GM13976 (cell line): Measurements from ENCODE around the gene PSMB3.

Experiments
- DNase-seq: peaks from one replicate; pipeline ENCODE4 v3.0.0; 2012; ENCODE audit warnings: low spot score
- CTCF ChIP-seq: IDR thresholded peaks from 2 replicates; pipeline ENCODE4 v1.5.1; 2012; ENCODE audit warnings: borderline replicate concordance, mild to moderate bottlenecking; ENCODE audit not compliant: insufficient read depth; ENCODE audit errors: extremely low read depth, missing control alignments, control extremely low read depth
- in situ Hi-C: fragments of 300-500 bp; cut with MboI; formaldehyde crosslinking; loops from one replicate; pipeline ENCODE4 v1.12.0; 2022; ENCODE audit warnings: low sequenced_read_pairs, mixed read lengths, inconsistent platforms; ENCODE audit not compliant: unreplicated experiment

Gene PSMB3

GRCh38 chr17:38717139-38717745 is 35.3 kb upstream of the PSMB3 start:
- TF ChIP-seq CTCF, result no peak
- in situ Hi-C loops, result no loop called here
- DNase-seq, result no peak

GRCh38 chr17:38719289-38719942 is 33.1 kb upstream of the PSMB3 start:
- in situ Hi-C loops, result no loop called here
- DNase-seq, result no peak
- no peak for TF ChIP-seq CTCF

- no peak for TF ChIP-seq CTCF
- in situ Hi-C loops, result no loop called here
- DNase-seq, result no peak
Measured at GRCh38 chr17:38719943-38720641, 32.4 kb upstream of the PSMB3 start.

- no peak for DNase-seq
- no peak for TF ChIP-seq CTCF
- in situ Hi-C loops, result no loop called here
Measured at GRCh38 chr17:38720941-38721340, 31.6 kb upstream of the PSMB3 start.

- TF ChIP-seq CTCF, result no peak
- in situ Hi-C loops, result no loop called here
- DNase-seq, result no peak
Measured at GRCh38 chr17:38721802-38722201, 30.7 kb upstream of the PSMB3 start.

- DNase-seq, result no peak
- no peak for TF ChIP-seq CTCF
- in situ Hi-C loops, result no loop called here
Measured at GRCh38 chr17:38724337-38724988, 28.1 kb upstream of the PSMB3 start.
